Fibroblast of lung (primary cell): ENCODE data around the gene ADA. TPM values are rescaled to one million over a fixed set of nuclear protein-coding genes. Genes with fewer than 3 reads are reported as not detected.

Experiments
- DNase-seq, 2 donors: peaks; one replicate each; pipeline versions ENCODE4 v3.0.0 to v3.0.0-alpha.2; 2010; ENCODE audit warnings: low read depth in 2 of 2
- H2AFZ ChIP-seq: 2 replicates; pipeline ENCODE4 v1.5.1; 2012; ENCODE audit warnings: low read length, control low read depth, inconsistent platforms
- H3K27ac ChIP-seq: 2 replicates; pipeline ENCODE4 v1.5.1; 2011; ENCODE audit warnings: low read length, control low read depth; ENCODE audit not compliant: insufficient read depth
- H3K27me3 ChIP-seq: 2 replicates; pipeline ENCODE4 v1.5.1; 2011; ENCODE audit warnings: mild to moderate bottlenecking, low read length; ENCODE audit not compliant: control insufficient read depth, insufficient read depth
- H3K36me3 ChIP-seq: 2 replicates; pipeline ENCODE4 v1.5.1; 2011; ENCODE audit warnings: low read length; ENCODE audit not compliant: control insufficient read depth, insufficient read depth
- H3K4me1 ChIP-seq: 2 replicates; pipeline ENCODE4 v1.5.1; 2011; ENCODE audit warnings: low read length; ENCODE audit not compliant: control insufficient read depth, insufficient read depth; ENCODE audit errors: extremely low read depth
- H3K4me2 ChIP-seq: 2 replicates; pipeline ENCODE4 v1.5.1; 2011; ENCODE audit warnings: low read length, control low read depth; ENCODE audit not compliant: insufficient read depth; ENCODE audit errors: extremely low read depth
- H3K4me3 ChIP-seq, 4 experiments: fragments of 200-600 bp in 1 of 4; sonication (generic) in 1 of 4; replicated peaks in 1 of 4; 2 replicates each; pipeline ENCODE4 v1.5.1; 2011 to 2016; ENCODE audit warnings: low read length in 4 of 4, low read depth in 3 of 4, mild to moderate bottlenecking in 3 of 4, control low read depth in 2 of 4, inconsistent platforms in 1 of 4, mixed read lengths in 1 of 4; ENCODE audit not compliant: insufficient read depth in 1 of 4; ENCODE audit errors: control extremely low read depth in 1 of 4
- H3K79me2 ChIP-seq: 2 replicates; pipeline ENCODE4 v1.5.1; 2012; ENCODE audit warnings: mild to moderate bottlenecking, low read length, inconsistent platforms; ENCODE audit not compliant: control insufficient read depth, insufficient read depth
- H3K9ac ChIP-seq: 2 replicates; pipeline ENCODE4 v1.5.1; 2011; ENCODE audit warnings: mild to moderate bottlenecking, low read length, control low read depth; ENCODE audit not compliant: insufficient read depth
- H3K9me3 ChIP-seq: 2 replicates; pipeline ENCODE4 v1.5.1; 2012; ENCODE audit warnings: low read depth, low read length; ENCODE audit not compliant: control insufficient read depth, insufficient read depth
- H4K20me1 ChIP-seq: 2 replicates; pipeline ENCODE4 v1.5.1; 2011; ENCODE audit warnings: low read length; ENCODE audit not compliant: control insufficient read depth, insufficient read depth; ENCODE audit errors: extremely low read depth
- CTCF ChIP-seq, 2 donors: IDR thresholded peaks in 1 of 2; conservative IDR thresholded peaks in 1 of 2; 1 replicate in 1 of 2; 2 replicates in 1 of 2; pipeline ENCODE4 v1.5.1; 2011 to 2012; ENCODE audit warnings: low read length in 2 of 2, control low read depth in 1 of 2, inconsistent platforms in 1 of 2, low read depth in 1 of 2, mild to moderate bottlenecking in 1 of 2
- EZH2 ChIP-seq: IDR thresholded peaks from 2 replicates; pipeline ENCODE4 v1.5.1; 2012; ENCODE audit warnings: low read length, control low read depth, mild to moderate bottlenecking; ENCODE audit errors: missing control alignments
- polyA plus RNA-seq, 2 donors: library from polyadenylated mRNA; depleted of rRNA in 1 of 2; stranded (reverse) in 1 of 2; unstranded in 1 of 2; fragments of >200 nt; gene quantifications; 2 replicates each; pipeline ENCODE4 v1.2.1, GENCODE V29; 2011 to 2012; ENCODE audit warnings: missing spikeins in 1 of 2
- total RNA-seq: library from RNA; depleted of rRNA; stranded (reverse); fragments of >200 nt; gene quantifications from 2 replicates; pipeline ENCODE4 v1.2.1, GENCODE V29; 2014

Gene ADA
- total and polyA plus RNA-seq, 2 donors (not counting 1 experiment from before 2014, with no cell fraction given) = 5.4 to 21.9 TPM

GRCh38 chr20:44660581-44660980 is 9.1 kb upstream of the ADA start:
- Histone ChIP-seq H3K27me3 (peaks cover 10% of the 10 kb centered on the region), H3K79me2 (no peaks in the 10 kb centered on the region), H3K36me3 (no peaks in the 10 kb centered on the region), H3K4me3 (no peak overlapping the region), H2AFZ (no peak overlapping the region), H3K27ac (no peak overlapping the region), H4K20me1 (no peaks in the 10 kb centered on the region), H3K4me1 (no peaks in the 10 kb centered on the region), H3K4me2 (no peak overlapping the region), H3K9me3 (no peaks in the 10 kb centered on the region), H3K9ac (no peak overlapping the region)
- TF ChIP-seq CTCF (conservative IDR thresholded peaks at IDR 0.05 in 1 of 2, IDR thresholded peaks at IDR 0.05 in 1 of 2; ENCODE audit: low read depth in 1 of 2, low read length in 2 of 2) = no peak
- TF ChIP-seq EZH2 = no peak
- no peak for DNase-seq

- Histone ChIP-seq H4K20me1 (no peaks in the 10 kb centered on the region), H2AFZ (no peak overlapping the region), H3K36me3 (no peaks in the 10 kb centered on the region), H3K27ac (no peak overlapping the region), H3K27me3 (peaks cover 16% of the 10 kb centered on the region), H3K4me2 (no peak overlapping the region), H3K4me1 (no peaks in the 10 kb centered on the region), H3K9ac (no peak overlapping the region), H3K79me2 (no peaks in the 10 kb centered on the region), H3K4me3 (no peak overlapping the region), H3K9me3 (no peaks in the 10 kb centered on the region)
- TF ChIP-seq EZH2 = no peak
- no peak for TF ChIP-seq CTCF (conservative IDR thresholded peaks at IDR 0.05 in 1 of 2, IDR thresholded peaks at IDR 0.05 in 1 of 2; ENCODE audit: low read depth in 1 of 2, low read length in 2 of 2)
- DNase-seq = no peak
Measured at GRCh38 chr20:44659931-44660330, 8.4 kb upstream of the ADA start.

GRCh38 chr20:44658810-44659209 is 7.3 kb upstream of the ADA start:
- Histone ChIP-seq H4K20me1 (no peaks in the 10 kb centered on the region), H3K4me1 (no peaks in the 10 kb centered on the region), H3K9me3 (no peaks in the 10 kb centered on the region), H3K27ac (no peak overlapping the region), H3K79me2 (no peaks in the 10 kb centered on the region), H3K27me3 (peaks cover 19% of the 10 kb centered on the region), H2AFZ (no peak overlapping the region), H3K9ac (no peak overlapping the region), H3K36me3 (no peaks in the 10 kb centered on the region), H3K4me3 (no peak overlapping the region), H3K4me2 (no peak overlapping the region)
- TF ChIP-seq CTCF (conservative IDR thresholded peaks at IDR 0.05 in 1 of 2, IDR thresholded peaks at IDR 0.05 in 1 of 2; ENCODE audit: low read depth in 1 of 2, low read length in 2 of 2) = no peak
- TF ChIP-seq EZH2 = no peak
- DNase-seq = no peak
